H1 (cell line): ENCODE data around the gene KDSR. TPM values are rescaled to one million over a fixed set of nuclear protein-coding genes. Genes with fewer than 3 reads are reported as not detected.

Experiments
- CTCF ChIP-seq, 3 experiments: IDR thresholded peaks; 1 replicate in 2 of 3; 2 replicates in 1 of 3; pipeline versions ENCODE4 v1.5.1 to v1.6.1; 2011; ENCODE audit warnings: low read length in 3 of 3, mild to moderate bottlenecking in 3 of 3, inconsistent platforms in 2 of 3, low read depth in 1 of 3, moderate library complexity in 1 of 3; ENCODE audit not compliant: insufficient read depth in 1 of 3; ENCODE audit errors: control extremely low read depth in 1 of 3
- polyA plus RNA-seq, 7 experiments: library from polyadenylated mRNA; depleted of rRNA in 3 of 7; stranded (reverse) in 5 of 7; unstranded in 2 of 7; fragments of >200 nt in 5 of 7; fragments of 200-250 nt in 2 of 7; gene quantifications; 1 replicate in 5 of 7; 2 replicates in 1 of 7; 4 replicates in 1 of 7; pipeline versions ENCODE4 v1.2.1 to v1.2.3, GENCODE V29; 2011 to 2013; ENCODE audit warnings: missing spikeins in 2 of 7, mixed read lengths in 2 of 7
- total RNA-seq: library from RNA; stranded (reverse); fragmentation: NEBNext Ultra II Directional; extraction: Animal tissue kit (Norgen Biotek cat#: 25700); gene quantifications from 2 replicates; pipeline ENCODE4 v1.2.1, GENCODE V29; 2021

KDSR gene
- total and polyA plus RNA-seq, 2 of the 8 experiments (the other 6 are each of a cell fraction or from before 2014, with no cell fraction given) = 12.4 to 50.5 TPM

GRCh38 chr18:63298400-63299365 is 68.3 kb downstream of the KDSR start (continued):
- no peak for TF ChIP-seq CTCF (IDR thresholded peaks at IDR 0.05; ENCODE audit: control extremely low read depth in 1 of 3, insufficient read depth in 1 of 3, low read depth in 1 of 3, low read length in 3 of 3)
